Spinal cord (tissue), 10 donors: Measurements from ENCODE around the gene KRTAP29-1. TPM values are rescaled to one million over a fixed set of nuclear protein-coding genes. Genes with fewer than 3 reads are reported as not detected.

ENCODE experiments used
- DNase-seq, 6 donors: peaks; one replicate each; pipeline versions ENCODE4 v3.0.0 to v3.0.0-alpha.2; 2013 to 2015; ENCODE audit warnings: low spot score in 6 of 6, low read depth in 4 of 6
- H3K27ac ChIP-seq: one replicate; pipeline ENCODE4 v1.5.1; 2013; ENCODE audit warnings: low read depth, low read length, control low read depth
- H3K27me3 ChIP-seq: one replicate; pipeline ENCODE4 v1.6.1; 2013; ENCODE audit warnings: low read length; ENCODE audit not compliant: control insufficient read depth, insufficient read depth
- H3K36me3 ChIP-seq: one replicate; pipeline ENCODE4 v1.6.1; 2013; ENCODE audit warnings: low read length; ENCODE audit not compliant: control insufficient read depth, insufficient read depth
- H3K4me1 ChIP-seq: one replicate; pipeline ENCODE4 v1.6.1; 2013; ENCODE audit warnings: low read length; ENCODE audit not compliant: control insufficient read depth, insufficient read depth
- H3K4me3 ChIP-seq: one replicate; pipeline ENCODE4 v1.5.1; 2013; ENCODE audit warnings: low read depth, low read length, control low read depth
- H3K9me3 ChIP-seq: one replicate; pipeline ENCODE4 v1.6.1; 2013; ENCODE audit warnings: low read length; ENCODE audit not compliant: control insufficient read depth, insufficient read depth
- WGBS: methylation state at CpG from one replicate; pipeline ENCODE4 v1.1.5; 2013; ENCODE audit warnings: missing lambda C conversion rate; ENCODE audit not compliant: insufficient coverage; 5-methylcytosine and 5-hydroxymethylcytosine counted together
- polyA plus RNA-seq, 2 donors: library from polyadenylated mRNA; unstranded; fragments of 120-200 nt; gene quantifications; one replicate each; pipeline ENCODE4 v1.2.1, GENCODE V29; 2013; ENCODE audit not compliant: insufficient read length in 2 of 2
- total RNA-seq, 2 donors: library from RNA; depleted of rRNA in 1 of 2; stranded (reverse); fragments of 120-200 nt in 1 of 2; fragments of >200 nt in 1 of 2; gene quantifications; one replicate each; pipeline versions ENCODE4 v1.2.3 to v1.2.4, GENCODE V29; 2013 to 2014
- donor health status: healthy.

Gene KRTAP29-1
- total and polyA plus RNA-seq, 4 donors: not detected

GRCh38 chr17:41322094-41322902, 19.6 kb upstream of the KRTAP29-1 start:
- H3K4me3 ChIP-seq: no peak overlapping the region
- H3K36me3 ChIP-seq: no peaks in the 10 kb centered on the region
- peaks cover 4% of the 10 kb centered on the region for H3K9me3 ChIP-seq
- no peak overlapping the region for H3K27ac ChIP-seq
- peak in 2 of 6 donors; percentile 74 to 85 for DNase-seq
- peaks cover 2% of the 10 kb centered on the region for H3K4me1 ChIP-seq
- no CpG with 5 or more reads among the region's 5 CpGs for WGBS
- H3K27me3 ChIP-seq: no peaks in the 10 kb centered on the region

GRCh38 chr17:41318231-41318630, 15.6 kb upstream of the KRTAP29-1 start:
- no peak overlapping the region for H3K27ac ChIP-seq
- H3K9me3 ChIP-seq: peaks cover 4% of the 10 kb centered on the region
- no peak overlapping the region for H3K4me3 ChIP-seq
- H3K4me1 ChIP-seq: peaks cover 6% of the 10 kb centered on the region
- DNase-seq: no peak
- 38% methylated on average over 2 of the region's 2 CpGs for WGBS
- H3K36me3 ChIP-seq: no peaks in the 10 kb centered on the region
- no peaks in the 10 kb centered on the region for H3K27me3 ChIP-seq

- Histone ChIP-seq H3K27me3 (no peaks in the 10 kb centered on the region), H3K4me3 (no peak overlapping the region), H3K4me1 (peaks cover 6% of the 10 kb centered on the region), H3K36me3 (no peaks in the 10 kb centered on the region), H3K27ac (no peak overlapping the region), H3K9me3 (peaks cover 4% of the 10 kb centered on the region)
- peak in 1 of 6 donors; percentile 39 for DNase-seq
- 79% methylated on average over 11 of the region's 17 CpGs for WGBS
Measured at GRCh38 chr17:41315814-41316445, 13.3 kb upstream of the KRTAP29-1 start.

- no peak within 1 kb of the TSS for H3K27ac ChIP-seq
- H3K36me3 ChIP-seq: no peaks in the 10 kb centered on the region
- 83% methylated on average over 20 of the region's 24 CpGs for WGBS
- H3K4me3 ChIP-seq: no peak within 1 kb of the TSS
- peaks cover 4% of the 10 kb centered on the region for H3K9me3 ChIP-seq
- no peaks in the 10 kb centered on the region for H3K27me3 ChIP-seq
- no peak for DNase-seq
- peaks cover 6% of the 10 kb centered on the region for H3K4me1 ChIP-seq
Measured at GRCh38 chr17:41315204-41315794, 12.6 kb upstream of the KRTAP29-1 start, which contains the start of gene KRTAP17-1. TSS of gene KRTAP17-1 (minus strand) at chr17:41315710. CDS start at chr17:41315650, 60 bp downstream.

GRCh38 chr17:41311111-41311510, 8.5 kb upstream of the KRTAP29-1 start:
- Histone ChIP-seq H3K36me3 (no peaks in the 10 kb centered on the region), H3K27me3 (no peaks in the 10 kb centered on the region), H3K9me3 (no peaks in the 10 kb centered on the region), H3K27ac (no peak overlapping the region), H3K4me1 (peaks cover 24% of the 10 kb centered on the region), H3K4me3 (no peak overlapping the region)
- WGBS: no CpG with 5 or more reads among the region's 1 CpG
- DNase-seq: no peak

GRCh38 chr17:41308918-41309359, 6.3 kb upstream of the KRTAP29-1 start, which contains the start of gene KRTAP16-1:
TSS of gene KRTAP16-1 (minus strand) at chr17:41309309. CDS start at chr17:41309253, 56 bp downstream.
- WGBS: 68% methylated on average over 6 of the region's 7 CpGs
- no peak for DNase-seq
- H3K36me3 ChIP-seq: no peaks in the 10 kb centered on the region
- no peak within 1 kb of the TSS for H3K27ac ChIP-seq
- H3K27me3 ChIP-seq: no peaks in the 10 kb centered on the region
- H3K4me1 ChIP-seq: peaks cover 18% of the 10 kb centered on the region
- no peak within 1 kb of the TSS for H3K4me3 ChIP-seq
- H3K9me3 ChIP-seq: no peaks in the 10 kb centered on the region

GRCh38 chr17:41308251-41308917, 5.7 kb upstream of the KRTAP29-1 start:
- DNase-seq: peak in 2 of 6 donors; percentile 78 to 91
- Histone ChIP-seq H3K4me3 (no peak overlapping the region), H3K4me1 (peaks cover 18% of the 10 kb centered on the region), H3K27ac (no peak overlapping the region), H3K9me3 (no peaks in the 10 kb centered on the region), H3K27me3 (no peaks in the 10 kb centered on the region), H3K36me3 (no peaks in the 10 kb centered on the region)
- WGBS: 53% methylated on average over 10 of the region's 10 CpGs

- Histone ChIP-seq H3K27me3 (no peaks in the 10 kb centered on the region), H3K36me3 (no peaks in the 10 kb centered on the region), H3K4me3 (no peak overlapping the region), H3K4me1 (peaks cover 18% of the 10 kb centered on the region), H3K27ac (no peak overlapping the region), H3K9me3 (no peaks in the 10 kb centered on the region)
- 68% methylated on average over 9 of the region's 9 CpGs for WGBS
- peak in 2 of 6 donors; percentile 34 to 77 for DNase-seq
Measured at GRCh38 chr17:41307647-41308046, 5.0 kb upstream of the KRTAP29-1 start.

- no peaks in the 10 kb centered on the region for H3K36me3 ChIP-seq
Measured at GRCh38 chr17:41304091-41304490, 1.4 kb upstream of the KRTAP29-1 start.

More at GRCh38 chr17:41304091-41304490, 1.4 kb upstream of the KRTAP29-1 start:
- Histone ChIP-seq H3K4me3 (no peak overlapping the region), H3K27me3 (no peaks in the 10 kb centered on the region), H3K27ac (no peak overlapping the region), H3K9me3 (peaks cover 1% of the 10 kb centered on the region), H3K4me1 (peaks cover 17% of the 10 kb centered on the region)
- DNase-seq: peak in 1 of 6 donors; percentile 20
- WGBS: 67% methylated on average over 3 of the region's 12 CpGs
